Measurements from ENCODE around the gene NMS.

The NMS gene

DNA sequence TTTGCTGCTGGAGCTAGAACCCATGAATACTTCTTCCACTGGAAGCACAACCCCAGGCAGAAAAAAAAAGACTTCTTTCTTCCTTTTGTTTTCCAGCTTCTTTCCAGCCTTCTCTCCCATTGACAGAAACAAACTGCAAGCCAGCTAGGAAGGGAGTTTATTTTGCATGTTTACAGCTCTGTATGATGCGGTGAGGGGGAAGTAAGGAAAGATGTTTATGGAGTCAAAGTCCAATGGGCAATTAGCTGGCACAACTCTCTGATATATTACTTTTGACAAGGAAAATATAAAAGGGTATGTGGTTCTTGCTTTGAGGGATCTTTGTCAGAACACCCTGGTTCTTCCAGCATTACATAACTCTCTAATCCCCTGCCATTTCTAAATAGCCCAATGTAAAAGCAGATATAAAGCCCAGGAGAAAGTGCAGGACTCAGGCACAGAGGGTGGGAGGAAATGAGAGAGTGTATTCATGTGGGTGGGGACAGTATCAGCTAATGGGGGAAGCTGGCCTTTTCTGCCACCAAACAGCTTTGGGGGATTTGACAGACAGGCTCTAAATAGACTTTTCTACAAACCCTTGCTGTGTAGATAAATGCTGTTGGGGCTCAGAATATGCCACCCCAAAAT lies 9.3 kb upstream of the NMS start:
- Histone ChIP-seq H3K9me3 (ENCODE audit: insufficient read depth, low read length) (peaks cover 15% of the 10 kb centered on the region), H3K9ac (ENCODE audit: low read length) (no peak overlapping the region), H3K27me3 (ENCODE audit: low read depth, low read length) (no peaks in the 10 kb centered on the region), H3K4me1 (ENCODE audit: low read length) (no peaks in the 10 kb centered on the region), H4K20me1 (ENCODE audit: insufficient read depth, low read length) (no peaks in the 10 kb centered on the region), H2AFZ (ENCODE audit: low read depth, low read length) (no peak overlapping the region), H3K36me3 (replicated peaks; ENCODE audit: low read depth, low read length) (no peaks in the 10 kb centered on the region), H3K79me2 (ENCODE audit: low read length) (no peaks in the 10 kb centered on the region), H3K4me2 (ENCODE audit: low read length) (no peak overlapping the region), H3K27ac (ENCODE audit: low read length) (no peak overlapping the region), H3K4me3 (ENCODE audit: low read length) (no peak overlapping the region)
- TF ChIP-seq EZH2phosphoT487 (IDR thresholded peaks at IDR 0.05; ENCODE audit: low read depth) = no peak
- TF ChIP-seq, protein P1, sequence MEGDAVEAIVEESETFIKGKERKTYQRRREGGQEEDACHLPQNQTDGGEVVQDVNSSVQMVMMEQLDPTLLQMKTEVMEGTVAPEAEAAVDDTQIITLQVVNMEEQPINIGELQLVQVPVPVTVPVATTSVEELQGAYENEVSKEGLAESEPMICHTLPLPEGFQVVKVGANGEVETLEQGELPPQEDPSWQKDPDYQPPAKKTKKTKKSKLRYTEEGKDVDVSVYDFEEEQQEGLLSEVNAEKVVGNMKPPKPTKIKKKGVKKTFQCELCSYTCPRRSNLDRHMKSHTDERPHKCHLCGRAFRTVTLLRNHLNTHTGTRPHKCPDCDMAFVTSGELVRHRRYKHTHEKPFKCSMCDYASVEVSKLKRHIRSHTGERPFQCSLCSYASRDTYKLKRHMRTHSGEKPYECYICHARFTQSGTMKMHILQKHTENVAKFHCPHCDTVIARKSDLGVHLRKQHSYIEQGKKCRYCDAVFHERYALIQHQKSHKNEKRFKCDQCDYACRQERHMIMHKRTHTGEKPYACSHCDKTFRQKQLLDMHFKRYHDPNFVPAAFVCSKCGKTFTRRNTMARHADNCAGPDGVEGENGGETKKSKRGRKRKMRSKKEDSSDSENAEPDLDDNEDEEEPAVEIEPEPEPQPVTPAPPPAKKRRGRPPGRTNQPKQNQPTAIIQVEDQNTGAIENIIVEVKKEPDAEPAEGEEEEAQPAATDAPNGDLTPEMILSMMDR (IDR thresholded peaks at IDR 0.05; ENCODE audit: low read depth, low read length) = no peak

DNA sequence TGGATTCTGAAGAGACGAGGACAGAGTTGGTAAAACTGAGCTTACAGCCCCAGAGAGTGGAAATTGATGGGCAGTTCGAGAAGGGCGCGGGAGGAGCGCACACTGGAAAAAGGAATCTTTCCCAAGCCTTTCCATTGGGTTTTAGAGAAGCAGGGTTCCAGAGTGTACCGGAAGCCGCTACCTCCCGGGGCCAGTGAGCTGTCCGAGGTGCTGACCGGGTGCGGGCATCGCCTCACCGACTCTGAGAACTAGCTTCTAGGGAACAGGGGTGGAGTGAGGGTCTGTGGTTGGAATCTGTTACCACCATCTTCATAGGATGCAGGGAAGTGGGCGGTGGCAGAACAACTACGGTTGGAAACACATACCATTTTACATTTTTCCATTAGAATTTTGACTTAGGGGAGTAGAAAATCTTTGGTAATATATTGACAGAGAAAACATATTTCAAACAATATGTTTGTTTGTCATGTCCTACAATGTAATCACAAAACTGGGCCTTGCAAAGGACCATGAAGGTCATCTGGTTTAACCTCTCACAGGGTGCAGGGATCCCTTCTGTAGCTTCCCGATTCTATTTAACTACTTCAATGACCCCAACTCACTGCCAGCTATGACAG lies 724 bp downstream of the NMS start:
- H3K4me2 ChIP-seq (ENCODE audit: low read length) = no peak overlapping the region
- no peaks in the 10 kb centered on the region for H3K4me1 ChIP-seq (ENCODE audit: low read length)
- H2AFZ ChIP-seq (ENCODE audit: low read depth, low read length) = no peak overlapping the region
- no peak overlapping the region for H3K9ac ChIP-seq (ENCODE audit: low read length)
- no peaks in the 10 kb centered on the region for H3K9me3 ChIP-seq (ENCODE audit: insufficient read depth, low read length)
- no peak overlapping the region for H3K27ac ChIP-seq (ENCODE audit: low read length)
- TF ChIP-seq EZH2phosphoT487 (IDR thresholded peaks at IDR 0.05; ENCODE audit: low read depth) = no peak
- TF ChIP-seq, protein P1 (IDR thresholded peaks at IDR 0.05; ENCODE audit: low read depth, low read length) = no peak
- H3K4me3 ChIP-seq (ENCODE audit: low read length) = no peak overlapping the region
- no peaks in the 10 kb centered on the region for H4K20me1 ChIP-seq (ENCODE audit: insufficient read depth, low read length)
- no peaks in the 10 kb centered on the region for H3K36me3 ChIP-seq (replicated peaks; ENCODE audit: low read depth, low read length)
- no peaks in the 10 kb centered on the region for H3K79me2 ChIP-seq (ENCODE audit: low read length)
- peaks cover 18% of the 10 kb centered on the region for H3K27me3 ChIP-seq (ENCODE audit: low read depth, low read length)

DNA sequence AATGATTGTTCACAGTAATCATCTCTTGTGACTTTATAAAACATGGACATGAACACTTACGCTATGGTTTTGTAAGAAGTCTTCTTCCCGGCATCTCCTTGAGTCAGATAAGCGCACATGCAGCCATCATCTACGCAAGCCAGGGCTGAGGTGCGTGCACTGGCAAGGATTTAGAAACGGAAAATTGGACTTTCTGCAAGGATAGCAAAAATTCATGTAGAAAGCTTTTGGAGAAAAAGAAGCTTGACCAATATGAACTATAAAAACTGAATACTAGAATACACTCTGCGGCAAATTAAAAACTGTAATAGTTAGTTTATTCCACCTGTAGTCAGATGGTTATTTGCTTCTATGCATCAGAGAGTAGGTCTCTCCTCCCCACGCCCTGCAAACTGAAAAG lies 6.3 kb downstream of the NMS start:
- H3K4me3 ChIP-seq (ENCODE audit: low read length) = no peak overlapping the region
- H2AFZ ChIP-seq (ENCODE audit: low read depth, low read length) = no peak overlapping the region
- no peak for TF ChIP-seq EZH2phosphoT487 (IDR thresholded peaks at IDR 0.05; ENCODE audit: low read depth)
- no peaks in the 10 kb centered on the region for H3K9me3 ChIP-seq (ENCODE audit: insufficient read depth, low read length)
- H3K27me3 ChIP-seq (ENCODE audit: low read depth, low read length) = no peaks in the 10 kb centered on the region
- no peak overlapping the region for H3K9ac ChIP-seq (ENCODE audit: low read length)
- no peak overlapping the region for H3K27ac ChIP-seq (ENCODE audit: low read length)
- H3K36me3 ChIP-seq (replicated peaks; ENCODE audit: low read depth, low read length) = no peaks in the 10 kb centered on the region
- H4K20me1 ChIP-seq (ENCODE audit: insufficient read depth, low read length) = no peaks in the 10 kb centered on the region
- no peaks in the 10 kb centered on the region for H3K4me1 ChIP-seq (ENCODE audit: low read length)
- H3K4me2 ChIP-seq (ENCODE audit: low read length) = no peak overlapping the region
- no peaks in the 10 kb centered on the region for H3K79me2 ChIP-seq (ENCODE audit: low read length)

DNA sequence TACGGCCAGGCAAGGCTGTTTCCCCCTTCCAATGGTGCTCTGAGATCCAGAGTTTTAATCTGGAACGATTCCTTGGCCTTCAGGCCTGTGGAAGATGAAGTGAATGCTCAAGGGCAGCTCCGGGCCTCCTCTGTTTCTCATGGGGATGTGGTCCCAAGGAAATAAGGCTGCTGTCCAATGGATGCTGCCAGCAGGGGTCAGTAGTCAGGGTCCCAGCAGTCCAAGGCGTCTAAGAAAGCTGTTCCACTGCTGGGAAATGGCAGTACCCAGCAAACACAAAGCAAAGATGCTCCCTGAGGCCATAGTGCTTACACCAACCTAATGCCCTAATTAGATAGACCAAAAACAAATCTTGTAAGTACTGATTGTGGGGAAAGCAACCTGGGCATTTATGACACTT lies 12.5 kb downstream of the NMS start:
- H3K4me1 ChIP-seq (ENCODE audit: low read length) = no peaks in the 10 kb centered on the region
- no peak overlapping the region for H3K4me2 ChIP-seq (ENCODE audit: low read length)
- TF ChIP-seq, protein P1 (IDR thresholded peaks at IDR 0.05; ENCODE audit: low read depth, low read length) = peak; percentile 32
- TF ChIP-seq EZH2phosphoT487 (IDR thresholded peaks at IDR 0.05; ENCODE audit: low read depth) = no peak
- no peaks in the 10 kb centered on the region for H4K20me1 ChIP-seq (ENCODE audit: insufficient read depth, low read length)
- no peak overlapping the region for H3K4me3 ChIP-seq (ENCODE audit: low read length)
- no peaks in the 10 kb centered on the region for H3K27me3 ChIP-seq (ENCODE audit: low read depth, low read length)
- H3K9me3 ChIP-seq (ENCODE audit: insufficient read depth, low read length) = no peaks in the 10 kb centered on the region
- H2AFZ ChIP-seq (ENCODE audit: low read depth, low read length) = no peak overlapping the region
- no peaks in the 10 kb centered on the region for H3K36me3 ChIP-seq (replicated peaks; ENCODE audit: low read depth, low read length)
- H3K79me2 ChIP-seq (ENCODE audit: low read length) = no peaks in the 10 kb centered on the region
- no peak overlapping the region for H3K9ac ChIP-seq (ENCODE audit: low read length)
- no peak overlapping the region for H3K27ac ChIP-seq (ENCODE audit: low read length)

All from OCI-LY3 (cell line).